Fibroblast of mammary gland (primary cell): ENCODE data around the gene PSPH.
A peak's percentile ranks its signal among the peaks of the same experiment; 100 is the strongest.
"Not testable (repeated sequence)": the region's sequence is repeated elsewhere in the genome, so short reads cannot be mapped to it uniquely, and the experiment has no call there.

Experiments
- DNase-seq: peaks from one replicate; pipeline ENCODE4 v3.0.0-alpha.2; 2010; ENCODE audit warnings: low read depth
- H3K4me3 ChIP-seq: 2 replicates; pipeline ENCODE4 v1.5.1; 2011; ENCODE audit warnings: low read depth, mild to moderate bottlenecking, low read length, moderate library complexity; ENCODE audit not compliant: control insufficient read depth
- TF ChIP-seq, protein P1 (sequence below): conservative IDR thresholded peaks from 2 replicates; pipeline ENCODE4 v1.5.1; 2011; ENCODE audit warnings: low read depth, low read length, inconsistent platforms; ENCODE audit not compliant: control insufficient read depth, insufficient read depth

PSPH gene

DNA sequence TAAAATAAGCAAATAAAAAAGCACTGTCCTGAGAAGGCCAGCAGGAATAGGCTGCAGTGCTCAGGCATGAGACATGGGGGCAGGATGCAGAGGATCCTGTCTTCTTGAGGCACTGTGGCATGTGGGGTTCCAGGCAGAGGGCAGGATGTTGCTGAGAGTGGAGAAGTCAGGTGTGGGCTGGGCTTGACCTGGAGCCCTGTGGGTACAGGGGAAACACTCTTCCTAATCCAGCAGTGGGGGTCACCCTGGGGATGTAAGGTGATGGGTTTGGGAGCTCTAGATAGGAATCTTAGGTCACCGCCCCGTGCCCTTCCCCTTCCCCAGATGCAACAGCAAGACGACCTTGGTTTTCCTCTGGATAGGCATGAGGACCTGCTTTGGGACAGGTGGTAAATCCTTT is 26.4 kb upstream of the PSPH start:
- no peak overlapping the region for H3K4me3 ChIP-seq
- no peak for DNase-seq
- TF ChIP-seq, protein P1, sequence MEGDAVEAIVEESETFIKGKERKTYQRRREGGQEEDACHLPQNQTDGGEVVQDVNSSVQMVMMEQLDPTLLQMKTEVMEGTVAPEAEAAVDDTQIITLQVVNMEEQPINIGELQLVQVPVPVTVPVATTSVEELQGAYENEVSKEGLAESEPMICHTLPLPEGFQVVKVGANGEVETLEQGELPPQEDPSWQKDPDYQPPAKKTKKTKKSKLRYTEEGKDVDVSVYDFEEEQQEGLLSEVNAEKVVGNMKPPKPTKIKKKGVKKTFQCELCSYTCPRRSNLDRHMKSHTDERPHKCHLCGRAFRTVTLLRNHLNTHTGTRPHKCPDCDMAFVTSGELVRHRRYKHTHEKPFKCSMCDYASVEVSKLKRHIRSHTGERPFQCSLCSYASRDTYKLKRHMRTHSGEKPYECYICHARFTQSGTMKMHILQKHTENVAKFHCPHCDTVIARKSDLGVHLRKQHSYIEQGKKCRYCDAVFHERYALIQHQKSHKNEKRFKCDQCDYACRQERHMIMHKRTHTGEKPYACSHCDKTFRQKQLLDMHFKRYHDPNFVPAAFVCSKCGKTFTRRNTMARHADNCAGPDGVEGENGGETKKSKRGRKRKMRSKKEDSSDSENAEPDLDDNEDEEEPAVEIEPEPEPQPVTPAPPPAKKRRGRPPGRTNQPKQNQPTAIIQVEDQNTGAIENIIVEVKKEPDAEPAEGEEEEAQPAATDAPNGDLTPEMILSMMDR = no peak

DNA sequence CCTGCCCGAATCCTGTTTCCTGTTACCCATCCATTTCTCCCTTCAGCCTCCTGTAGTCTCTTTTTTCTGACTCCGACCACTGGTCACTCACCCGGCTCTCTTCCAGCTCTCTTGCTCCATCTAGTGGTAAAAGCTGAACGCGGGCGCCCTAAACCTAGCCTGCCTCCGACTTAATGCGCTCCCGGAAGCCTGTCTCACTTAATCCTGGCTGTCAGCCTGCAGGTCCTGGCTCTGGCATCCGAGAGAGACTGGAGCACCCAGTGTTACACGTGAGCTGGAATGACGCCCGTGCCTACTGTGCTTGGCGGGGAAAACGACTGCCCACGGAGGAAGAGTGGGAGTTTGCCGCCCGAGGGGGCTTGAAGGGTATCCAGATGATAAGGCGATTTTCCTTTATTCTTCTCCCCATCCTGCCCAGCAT is 23.1 kb upstream of the PSPH start:
- TF ChIP-seq, protein P1 = peak; percentile 88
- no peak overlapping the region for H3K4me3 ChIP-seq

DNA sequence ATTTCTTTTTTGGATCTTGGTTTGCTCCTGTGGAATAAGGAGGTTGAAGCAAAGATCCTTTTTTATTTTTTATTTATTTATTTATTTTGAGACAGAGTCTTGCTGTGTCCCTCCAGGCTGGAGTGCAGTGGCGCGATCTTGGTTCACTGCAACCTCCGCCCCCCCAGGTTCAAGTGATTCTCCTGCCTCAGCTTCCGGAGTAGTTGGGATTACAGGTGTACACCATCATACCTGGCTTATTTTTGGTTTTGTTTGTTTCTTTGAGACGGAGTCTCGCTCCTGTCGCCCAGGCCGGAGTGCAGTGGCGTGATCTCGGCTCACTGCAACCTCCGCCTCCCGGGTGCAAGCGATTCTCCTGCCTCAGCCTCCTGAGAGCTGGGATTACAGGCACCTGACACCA is 15.1 kb upstream of the PSPH start:
- DNase-seq = not testable (repeated sequence)

More for the DNA sequence above, 23.1 kb upstream of the PSPH start:
- DNase-seq = peak; percentile 78

DNA sequence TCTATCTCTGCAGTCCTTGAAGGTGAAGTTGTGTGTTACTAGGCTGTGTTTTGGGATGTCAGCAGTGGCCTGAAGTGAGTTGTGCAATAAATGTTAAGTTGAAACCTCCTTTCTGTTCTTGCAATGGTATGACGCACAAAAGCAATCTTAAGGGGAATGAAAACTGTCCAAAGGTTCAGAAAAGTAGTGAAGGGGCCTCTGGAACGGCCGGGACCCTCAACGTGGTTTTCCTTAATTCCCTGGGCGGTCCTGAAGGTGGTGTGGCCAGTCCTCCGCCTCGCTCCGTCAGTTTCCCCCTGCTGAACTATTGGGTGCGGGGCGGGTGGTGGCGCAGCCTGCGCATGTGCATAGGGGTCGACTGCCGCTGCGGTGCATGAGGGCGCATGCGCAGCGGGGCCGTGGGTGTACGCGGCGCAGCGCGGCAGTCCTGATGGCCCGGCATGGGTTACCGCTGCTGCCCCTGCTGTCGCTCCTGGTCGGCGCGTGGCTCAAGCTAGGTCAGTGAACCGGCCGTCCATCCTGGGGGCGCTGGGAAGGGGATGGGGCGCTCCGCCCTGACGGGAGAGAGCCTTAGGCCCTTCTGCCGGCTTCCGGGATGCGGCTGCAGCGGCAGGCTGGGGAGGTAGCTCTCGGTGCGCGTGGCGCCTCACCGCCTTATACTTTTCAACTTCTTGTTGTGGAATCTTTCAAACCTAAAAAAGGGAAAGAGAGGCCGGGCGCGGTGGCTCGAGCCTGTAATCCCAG is 12.8 kb upstream of the PSPH start, which contains the start of gene SUMF2:
Gene SUMF2 (plus strand): TSS at position 405 of the 744 bp plus-strand sequence. CDS start 26 bp downstream, at position 431.
- TF ChIP-seq, protein P1 = no peak
- H3K4me3 ChIP-seq = peak within 1 kb of the TSS; percentile 90
- DNase-seq = peak; percentile 86

More for the DNA sequence above, 15.1 kb upstream of the PSPH start:
- H3K4me3 ChIP-seq = not testable (repeated sequence)

DNA sequence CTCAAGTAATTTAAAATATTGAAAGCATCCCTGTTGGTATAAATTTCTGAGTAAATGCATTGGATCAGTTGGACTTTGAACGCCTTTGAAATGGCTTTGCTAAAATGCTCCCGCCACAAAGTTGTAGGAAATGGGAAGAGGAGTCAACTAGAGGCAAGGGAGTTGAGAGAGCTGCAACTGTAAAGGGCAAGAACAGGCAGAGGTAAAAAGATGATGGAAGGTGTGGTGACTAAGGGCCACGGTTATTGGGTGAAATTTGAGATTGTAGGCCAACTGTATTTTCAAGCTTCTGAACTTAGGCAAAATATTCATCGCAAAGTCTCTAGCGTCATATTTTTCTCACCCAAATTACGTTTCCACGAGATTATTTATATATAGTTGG is 12.2 kb upstream of the PSPH start:
- H3K4me3 ChIP-seq = no peak overlapping the region
- DNase-seq = no peak
- TF ChIP-seq, protein P1 = no peak

DNA sequence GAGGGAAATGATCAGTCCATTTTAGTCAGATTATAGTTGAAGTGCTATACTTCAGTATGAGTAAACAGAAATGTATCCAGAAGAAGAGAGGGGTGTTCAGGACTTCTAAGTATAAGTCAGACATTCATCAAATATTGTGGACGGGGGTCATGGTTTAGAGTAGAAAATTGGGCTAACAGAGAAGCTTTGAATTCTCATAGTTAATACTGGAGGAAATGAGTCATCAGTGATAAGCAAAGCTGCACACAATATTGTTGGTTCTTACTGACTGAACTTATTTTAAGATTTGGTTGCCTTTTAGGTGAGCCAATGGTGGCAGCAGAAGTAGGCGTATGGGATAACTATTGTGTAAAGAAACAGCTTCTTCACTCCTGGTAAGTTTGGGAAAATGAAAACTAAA is 11.1 kb upstream of the PSPH start:
- TF ChIP-seq, protein P1 = no peak
- DNase-seq = peak; percentile 53
- no peak overlapping the region for H3K4me3 ChIP-seq

DNA sequence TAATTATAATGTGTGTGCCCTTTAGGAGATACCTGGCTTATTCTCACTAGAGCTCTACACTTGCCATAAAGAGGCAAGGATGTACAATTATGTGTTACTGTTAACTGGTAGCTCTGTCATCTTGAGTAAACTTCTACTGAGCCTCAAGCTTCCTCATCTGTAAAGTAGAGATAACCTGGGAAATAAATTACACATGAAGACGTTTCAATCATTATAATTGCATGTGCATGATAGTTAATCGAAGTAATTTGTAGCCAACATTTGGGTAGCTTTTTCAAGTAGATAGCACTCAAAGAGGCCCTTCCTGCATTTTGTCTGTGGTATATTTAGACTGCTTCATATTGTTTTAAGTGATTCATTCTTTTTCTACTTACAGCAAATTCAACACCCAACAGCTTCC is 2.7 kb upstream of the PSPH start:
- TF ChIP-seq, protein P1 = no peak
- DNase-seq = no peak
- H3K4me3 ChIP-seq = no peak overlapping the region
